Measurements from ENCODE around the gene DTX1.

DNA sequence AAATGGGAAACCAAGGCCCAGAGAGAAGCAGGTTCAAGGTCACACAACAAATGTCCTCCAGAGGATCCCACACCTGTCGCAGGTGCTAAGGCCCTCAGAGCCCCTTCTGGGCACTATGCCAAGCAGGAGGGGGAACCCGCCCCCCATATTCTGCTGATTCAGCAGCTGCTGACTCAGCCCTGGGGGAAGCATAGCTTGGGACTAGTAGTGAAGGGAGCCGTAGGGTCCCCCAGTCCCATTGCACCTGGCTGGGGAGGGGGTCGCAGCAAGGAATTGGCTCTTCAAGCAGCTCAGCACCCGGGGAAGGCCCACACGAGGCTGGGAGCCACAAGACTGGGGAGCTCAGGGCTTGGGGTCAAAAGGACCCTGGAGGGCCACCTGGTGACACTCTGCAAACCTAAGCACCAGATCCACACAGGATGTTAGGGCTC is 78.0 kb downstream of the DTX1 start:
- TF ChIP-seq POLR2A (IDR thresholded peaks at IDR 0.05) (no peak), CTCF (IDR thresholded peaks at IDR 0.05) (no peak), EP300 (IDR thresholded peaks at IDR 0.05) (no peak)

All from tibial nerve (tissue), 4 donors.